AG04450 (cell line): ENCODE results near the gene ACSF3. TPM values are rescaled to one million over a fixed set of nuclear protein-coding genes. Genes with fewer than 3 reads are reported as not detected.
"Not testable (repeated sequence)": the region's sequence is repeated elsewhere in the genome, so short reads cannot be mapped to it uniquely, and the experiment has no call there.

ENCODE experiments used
- CTCF ChIA-PET: fragments of 300-600, 350-600 bp; formaldehyde crosslinking; extraction: SDS; loops from one replicate; lab custom pipeline; 2022; ENCODE audit warnings: antibody characterized with exemption, inconsistent platforms; lab: Charles Lee
- POLR2A ChIA-PET: fragments of 350-600 bp; formaldehyde crosslinking; extraction: SDS; loops from one replicate; lab custom pipeline; 2021; ENCODE audit warnings: antibody characterized with exemption, inconsistent platforms; lab: Yijun Ruan, JAX
- DNase-seq: peaks from one replicate; pipeline ENCODE4 v3.0.0-alpha.2; 2011; ENCODE audit warnings: low read depth, low spot score
- H3K27ac ChIP-seq: one replicate; pipeline ENCODE4 v1.5.1; 2012; ENCODE audit warnings: low read depth, low read length, control low read depth
- H3K27me3 ChIP-seq: one replicate; pipeline ENCODE4 v1.6.0; 2012; ENCODE audit warnings: low read length; ENCODE audit not compliant: control insufficient read depth, insufficient read depth
- H3K4me3 ChIP-seq: 2 replicates; pipeline ENCODE4 v1.5.1; 2011; ENCODE audit warnings: mild to moderate bottlenecking, low read depth, low read length, control low read depth
- H3K9me3 ChIP-seq: 2 replicates; pipeline ENCODE4 v1.5.1; 2012; ENCODE audit warnings: low read length; ENCODE audit not compliant: control insufficient read depth, insufficient read depth
- CTCF ChIP-seq: IDR thresholded peaks from 2 replicates; pipeline ENCODE4 v1.5.1; 2011; ENCODE audit warnings: low read depth, low read length, control low read depth, inconsistent platforms
- polyA plus RNA-seq: library from polyadenylated mRNA; depleted of rRNA; stranded (reverse); fragments of >200 nt; gene quantifications from 2 replicates; pipeline ENCODE4 v1.2.3, GENCODE V29; 2011

The ACSF3 gene
- polyA plus RNA-seq, 1 experiment, result 11.2 TPM

- no peak for DNase-seq
- CTCF ChIA-PET, result no interaction called here
- H3K4me3 ChIP-seq, result no peak overlapping the region
- TF ChIP-seq CTCF, result no peak
- H3K27ac ChIP-seq, result no peak overlapping the region
- peaks cover 60% of the 10 kb centered on the region for H3K9me3 ChIP-seq
- peaks cover 11% of the 10 kb centered on the region for H3K27me3 ChIP-seq
- POLR2A ChIA-PET, result no interaction called here
These were observed 21.7 kb upstream of the ACSF3 start for GRCh38 chr16:89071686-89072547.

- CTCF ChIA-PET, result no interaction called here
- DNase-seq, result no peak
- Histone ChIP-seq H3K27me3 (peaks cover 4% of the 10 kb centered on the region), H3K9me3 (peaks cover 65% of the 10 kb centered on the region), H3K27ac (no peak overlapping the region), H3K4me3 (no peak overlapping the region)
- POLR2A ChIA-PET, result no interaction called here
- no peak for TF ChIP-seq CTCF
These were observed 21.0 kb upstream of the ACSF3 start for GRCh38 chr16:89072548-89073130.

GRCh38 chr16:89073346-89074071 lies 20.1 kb upstream of the ACSF3 start:
- H3K27me3 ChIP-seq, result no peaks in the 10 kb centered on the region
- POLR2A ChIA-PET, result interaction anchor here (0.7 kb wide), 1 partner anchor 162 kb away, joined by 6 read pairs; no protein-coding TSS in a partner anchor
- CTCF ChIA-PET, result no interaction called here
- H3K27ac ChIP-seq, result no peak overlapping the region
- H3K4me3 ChIP-seq, result no peak overlapping the region
- no peak for DNase-seq
- no peak for TF ChIP-seq CTCF
- peaks cover 71% of the 10 kb centered on the region for H3K9me3 ChIP-seq

- POLR2A ChIA-PET, DNase-seq, H3K27me3 ChIP-seq, H3K4me3 ChIP-seq, CTCF ChIA-PET, H3K27ac ChIP-seq: not testable (repeated sequence)
- H3K9me3 ChIP-seq, result peaks cover 71% of the 10 kb centered on the region
These were observed 19.5 kb upstream of the ACSF3 start for GRCh38 chr16:89074072-89074674.
